H1 (cell line): ENCODE results near the gene RPS6KC1. TPM values are rescaled to one million over a fixed set of nuclear protein-coding genes. Genes with fewer than 3 reads are reported as not detected.

Experiments
- ASH2L ChIP-seq: fragments of 200-600, 300-600 bp; sonication (generic); IDR thresholded peaks from one replicate; pipeline ENCODE4 v1.7.1; 2017; ENCODE audit warnings: low read length
- CHD1 ChIP-seq: IDR thresholded peaks from 2 replicates; pipeline ENCODE4 v1.6.1; 2012; ENCODE audit warnings: low read depth, low read length, improper control_type of control experiment
- CTCF ChIP-seq, 3 experiments: IDR thresholded peaks; 1 replicate in 2 of 3; 2 replicates in 1 of 3; pipeline versions ENCODE4 v1.5.1 to v1.6.1; 2011; ENCODE audit warnings: low read length in 3 of 3, mild to moderate bottlenecking in 3 of 3, inconsistent platforms in 2 of 3, low read depth in 1 of 3, moderate library complexity in 1 of 3; ENCODE audit not compliant: insufficient read depth in 1 of 3; ENCODE audit errors: control extremely low read depth in 1 of 3
- EP300 ChIP-seq, 2 experiments: IDR thresholded peaks; 1 replicate in 1 of 2; 2 replicates in 1 of 2; pipeline ENCODE4 v1.6.1; 2011 to 2012; ENCODE audit warnings: low read depth in 2 of 2, low read length in 2 of 2, mild to moderate bottlenecking in 2 of 2, borderline replicate concordance in 1 of 2, inconsistent platforms in 1 of 2, moderate library complexity in 1 of 2
- GABPA ChIP-seq: IDR thresholded peaks from 2 replicates; pipeline ENCODE4 v1.6.1; 2011; ENCODE audit warnings: mild to moderate bottlenecking, low read length, moderate library complexity, borderline replicate concordance; ENCODE audit not compliant: insufficient read depth
- HDAC6 ChIP-seq: IDR thresholded peaks from one replicate; pipeline ENCODE4 v1.7.1; 2012; ENCODE audit warnings: low read depth, mild to moderate bottlenecking, inconsistent platforms, low read length, moderate library complexity
- JUN ChIP-seq: IDR thresholded peaks from 2 replicates; pipeline ENCODE4 v1.6.1; 2011; ENCODE audit warnings: low read depth, mild to moderate bottlenecking, improper control_type of control experiment, low read length
- JUND ChIP-seq: IDR thresholded peaks from 2 replicates; pipeline ENCODE4 v1.6.1; 2011; ENCODE audit warnings: mild to moderate bottlenecking, improper control_type of control experiment, low read length
- PHF8 ChIP-seq: fragments of 200-600 bp; sonication (generic); conservative IDR thresholded peaks from 2 replicates; pipeline ENCODE4 v1.7.1; 2012; ENCODE audit warnings: low read depth, mild to moderate bottlenecking, inconsistent platforms, low read length, moderate library complexity
- RAD21 ChIP-seq, 2 experiments: IDR thresholded peaks in 1 of 2; conservative IDR thresholded peaks in 1 of 2; 2 replicates each; pipeline ENCODE4 v1.6.1; 2011; ENCODE audit warnings: low read depth in 2 of 2, low read length in 2 of 2, improper control_type of control experiment in 1 of 2, inconsistent platforms in 1 of 2, mild to moderate bottlenecking in 1 of 2, moderate library complexity in 1 of 2
- RFX5 ChIP-seq: IDR thresholded peaks from 2 replicates; pipeline ENCODE4 v1.6.1; 2011; ENCODE audit warnings: low read depth, low read length, improper control_type of control experiment, borderline replicate concordance
- RXRA ChIP-seq: IDR thresholded peaks from 2 replicates; pipeline ENCODE4 v1.6.1; 2011; ENCODE audit warnings: low read depth, mild to moderate bottlenecking, low read length, moderate library complexity; ENCODE audit not compliant: insufficient read depth
- SP1 ChIP-seq: IDR thresholded peaks from 2 replicates; pipeline ENCODE4 v1.6.1; 2011; ENCODE audit warnings: low read depth, low read length
- SRF ChIP-seq: IDR thresholded peaks from 2 replicates; pipeline ENCODE4 v1.6.1; 2011; ENCODE audit warnings: mild to moderate bottlenecking, low read depth, low read length, moderate library complexity
- TBP ChIP-seq: IDR thresholded peaks from 2 replicates; pipeline ENCODE4 v1.6.1; 2011; ENCODE audit warnings: low read depth, low read length, improper control_type of control experiment
- polyA plus RNA-seq, 7 experiments: library from polyadenylated mRNA; depleted of rRNA in 3 of 7; stranded (reverse) in 5 of 7; unstranded in 2 of 7; fragments of >200 nt in 5 of 7; fragments of 200-250 nt in 2 of 7; gene quantifications; 1 replicate in 5 of 7; 2 replicates in 1 of 7; 4 replicates in 1 of 7; pipeline versions ENCODE4 v1.2.1 to v1.2.3, GENCODE V29; 2011 to 2013; ENCODE audit warnings: missing spikeins in 2 of 7, mixed read lengths in 2 of 7
- total RNA-seq: library from RNA; stranded (reverse); fragmentation: NEBNext Ultra II Directional; extraction: Animal tissue kit (Norgen Biotek cat#: 25700); gene quantifications from 2 replicates; pipeline ENCODE4 v1.2.1, GENCODE V29; 2021

Gene RPS6KC1
- total and polyA plus RNA-seq, 2 of the 8 experiments (the other 6 are each of a cell fraction or from before 2014, with no cell fraction given): 4.9 to 17.6 TPM

GRCh38 chr1:213268221-213268620 lies 217.2 kb downstream of the RPS6KC1 start (continued):
- TF ChIP-seq CTCF (IDR thresholded peaks at IDR 0.05; ENCODE audit: control extremely low read depth in 1 of 3, insufficient read depth in 1 of 3, low read depth in 1 of 3, low read length in 3 of 3) (no peak), PHF8 (no peak), CHD1 (no peak), HDAC6 (no peak), TBP (no peak), ASH2L (no peak), GABPA (no peak), RAD21 (IDR thresholded peaks at IDR 0.05 in 1 of 2, conservative IDR thresholded peaks at IDR 0.05 in 1 of 2; ENCODE audit: low read depth in 2 of 2, low read length in 2 of 2) (no peak), RXRA (no peak), SP1 (no peak), RFX5 (no peak), JUN (no peak), JUND (no peak), EP300 (IDR thresholded peaks at IDR 0.05; ENCODE audit: borderline replicate concordance in 1 of 2, low read depth in 2 of 2, low read length in 2 of 2) (no peak), SRF (no peak)
